Measurements from ENCODE around the gene AQP2. TPM values are rescaled to one million over a fixed set of nuclear protein-coding genes. Genes with fewer than 3 reads are reported as not detected.

AQP2 gene
- total and polyA plus RNA-seq, 2 donors from 2014 or later = 122 to 666 TPM

GRCh38 chr12:49965836-49966235 is 15.3 kb downstream of the AQP2 start:
- TF ChIP-seq, protein P1, sequence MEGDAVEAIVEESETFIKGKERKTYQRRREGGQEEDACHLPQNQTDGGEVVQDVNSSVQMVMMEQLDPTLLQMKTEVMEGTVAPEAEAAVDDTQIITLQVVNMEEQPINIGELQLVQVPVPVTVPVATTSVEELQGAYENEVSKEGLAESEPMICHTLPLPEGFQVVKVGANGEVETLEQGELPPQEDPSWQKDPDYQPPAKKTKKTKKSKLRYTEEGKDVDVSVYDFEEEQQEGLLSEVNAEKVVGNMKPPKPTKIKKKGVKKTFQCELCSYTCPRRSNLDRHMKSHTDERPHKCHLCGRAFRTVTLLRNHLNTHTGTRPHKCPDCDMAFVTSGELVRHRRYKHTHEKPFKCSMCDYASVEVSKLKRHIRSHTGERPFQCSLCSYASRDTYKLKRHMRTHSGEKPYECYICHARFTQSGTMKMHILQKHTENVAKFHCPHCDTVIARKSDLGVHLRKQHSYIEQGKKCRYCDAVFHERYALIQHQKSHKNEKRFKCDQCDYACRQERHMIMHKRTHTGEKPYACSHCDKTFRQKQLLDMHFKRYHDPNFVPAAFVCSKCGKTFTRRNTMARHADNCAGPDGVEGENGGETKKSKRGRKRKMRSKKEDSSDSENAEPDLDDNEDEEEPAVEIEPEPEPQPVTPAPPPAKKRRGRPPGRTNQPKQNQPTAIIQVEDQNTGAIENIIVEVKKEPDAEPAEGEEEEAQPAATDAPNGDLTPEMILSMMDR (IDR thresholded peaks at IDR 0.05; ENCODE audit: borderline replicate concordance, extremely low read depth, insufficient read depth) = no peak
- Histone ChIP-seq H3K27ac (ENCODE audit: low read depth in 2 of 2, low read length in 2 of 2) (no peak overlapping the region), H3K9ac (ENCODE audit: low read length in 3 of 3) (no peak overlapping the region), H3K27me3 (ENCODE audit: control insufficient read depth, insufficient read depth, low read length) (peaks cover 1% of the 10 kb centered on the region), H3K4me3 (ENCODE audit: low read length in 3 of 3) (no peak overlapping the region), H3K36me3 (ENCODE audit: control insufficient read depth in 2 of 3, insufficient read depth in 3 of 3, low read length in 3 of 3) (no peaks in the 10 kb centered on the region), H3K4me1 (ENCODE audit: control insufficient read depth in 2 of 3, insufficient read depth in 2 of 3, low read depth in 1 of 3, low read length in 3 of 3) (peaks cover 0 to 12% (median 8%) of the 10 kb centered on the region in 3 donors), H3K9me3 (ENCODE audit: control insufficient read depth in 2 of 3, insufficient read depth in 1 of 3, low read length in 3 of 3) (no peaks in the 10 kb centered on the region)
- DNase-seq (peak in 1 of 5 donors; percentile 59), FAIRE-seq (no peak)
- intact Hi-C loops (cut with DNase I) = loop anchor here (5.0 kb wide), 1 partner anchor 86 kb away; no protein-coding TSS in a partner anchor

GRCh38 chr12:49966511-49967041 is 16.0 kb downstream of the AQP2 start:
- intact Hi-C loops (cut with DNase I) = loop anchor here (5.0 kb wide), 1 partner anchor 86 kb away; no protein-coding TSS in a partner anchor
- no peak for DNase-seq

DNA sequence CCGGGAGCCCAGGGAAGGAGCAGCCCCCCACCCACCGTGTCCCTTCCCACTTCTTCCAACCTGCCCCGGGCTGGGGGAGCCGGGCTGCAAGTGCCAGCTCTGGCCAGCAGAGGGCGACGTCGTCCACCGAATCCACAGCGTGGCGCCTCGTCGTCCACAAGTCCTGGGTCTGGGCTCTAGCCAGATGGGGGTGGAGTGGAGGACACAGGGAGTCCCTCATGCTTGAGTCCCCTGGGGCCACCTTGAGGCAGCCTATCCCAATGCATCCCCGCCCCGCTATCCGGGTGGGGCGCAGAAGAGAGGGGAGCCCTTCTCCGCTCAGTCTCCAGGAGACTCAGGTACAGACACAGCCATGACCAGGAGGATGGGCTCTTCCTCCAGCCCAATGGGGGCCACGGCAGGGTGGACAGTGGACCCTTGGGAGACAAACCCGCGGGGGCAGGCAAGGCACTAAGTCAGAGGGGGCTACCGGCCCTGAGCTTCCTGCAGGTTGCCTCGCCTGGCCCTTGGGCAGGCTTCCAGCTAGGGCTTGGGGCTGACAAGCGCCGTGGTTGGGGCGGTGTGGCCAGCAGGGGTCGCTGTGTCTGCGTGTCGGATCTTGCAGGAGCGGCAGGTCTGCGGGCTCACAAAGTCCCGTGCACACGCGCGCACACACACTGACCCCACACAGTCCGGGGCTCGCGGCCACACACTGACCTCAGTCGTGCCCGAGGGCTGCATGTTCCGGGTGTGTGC is 16.7 kb downstream of the AQP2 start:
- H3K4me1 ChIP-seq (ENCODE audit: control insufficient read depth in 2 of 3, insufficient read depth in 2 of 3, low read depth in 1 of 3, low read length in 3 of 3) = peaks cover 0 to 12% (median 8%) of the 10 kb centered on the region in 3 donors
- FAIRE-seq = no peak
- no peaks in the 10 kb centered on the region for H3K9me3 ChIP-seq (ENCODE audit: control insufficient read depth in 2 of 3, insufficient read depth in 1 of 3, low read length in 3 of 3)
- peak; percentile 91 to 96 (median 93) for DNase-seq
- H3K36me3 ChIP-seq (ENCODE audit: control insufficient read depth in 2 of 3, insufficient read depth in 3 of 3, low read length in 3 of 3) = no peaks in the 10 kb centered on the region
- intact Hi-C loops (cut with DNase I) = loop anchor here (5.0 kb wide), 1 partner anchor 85 kb away; no protein-coding TSS in a partner anchor
- no peak overlapping the region for H3K9ac ChIP-seq (ENCODE audit: low read length in 3 of 3)
- TF ChIP-seq, protein P1 (IDR thresholded peaks at IDR 0.05; ENCODE audit: borderline replicate concordance, extremely low read depth, insufficient read depth) = peak; percentile 99
- no peak overlapping the region for H3K27ac ChIP-seq (ENCODE audit: low read depth in 2 of 2, low read length in 2 of 2)
- peak overlapping the region in 2 of 3 donors; percentile 51 to 52 for H3K4me3 ChIP-seq (ENCODE audit: low read length in 3 of 3)
- H3K27me3 ChIP-seq (ENCODE audit: control insufficient read depth, insufficient read depth, low read length) = no peaks in the 10 kb centered on the region

More at GRCh38 chr12:49966511-49967041, 16.0 kb downstream of the AQP2 start:
- FAIRE-seq = no peak
- TF ChIP-seq, protein P1 (IDR thresholded peaks at IDR 0.05; ENCODE audit: borderline replicate concordance, extremely low read depth, insufficient read depth) = no peak
- Histone ChIP-seq H3K9me3 (ENCODE audit: control insufficient read depth in 2 of 3, insufficient read depth in 1 of 3, low read length in 3 of 3) (no peaks in the 10 kb centered on the region), H3K9ac (ENCODE audit: low read length in 3 of 3) (no peak overlapping the region), H3K4me3 (ENCODE audit: low read length in 3 of 3) (no peak overlapping the region), H3K4me1 (ENCODE audit: control insufficient read depth in 2 of 3, insufficient read depth in 2 of 3, low read depth in 1 of 3, low read length in 3 of 3) (peaks cover 0 to 12% (median 8%) of the 10 kb centered on the region in 3 donors), H3K27me3 (ENCODE audit: control insufficient read depth, insufficient read depth, low read length) (no peaks in the 10 kb centered on the region), H3K36me3 (ENCODE audit: control insufficient read depth in 2 of 3, insufficient read depth in 3 of 3, low read length in 3 of 3) (no peaks in the 10 kb centered on the region), H3K27ac (ENCODE audit: low read depth in 2 of 2, low read length in 2 of 2) (no peak overlapping the region)
